Stimulated activated CD4-positive, alpha-beta T cell treated with anti-CD3 and anti-CD28 coated beads, Interleukin-4, amount 100 ng/mL, for 1 hour (primary cell): Measurements from ENCODE around the gene TKT.

ENCODE experiments used
- DNase-seq: peaks from one replicate; pipeline ENCODE4 v3.0.0-alpha.2; 2020

TKT gene

DNA sequence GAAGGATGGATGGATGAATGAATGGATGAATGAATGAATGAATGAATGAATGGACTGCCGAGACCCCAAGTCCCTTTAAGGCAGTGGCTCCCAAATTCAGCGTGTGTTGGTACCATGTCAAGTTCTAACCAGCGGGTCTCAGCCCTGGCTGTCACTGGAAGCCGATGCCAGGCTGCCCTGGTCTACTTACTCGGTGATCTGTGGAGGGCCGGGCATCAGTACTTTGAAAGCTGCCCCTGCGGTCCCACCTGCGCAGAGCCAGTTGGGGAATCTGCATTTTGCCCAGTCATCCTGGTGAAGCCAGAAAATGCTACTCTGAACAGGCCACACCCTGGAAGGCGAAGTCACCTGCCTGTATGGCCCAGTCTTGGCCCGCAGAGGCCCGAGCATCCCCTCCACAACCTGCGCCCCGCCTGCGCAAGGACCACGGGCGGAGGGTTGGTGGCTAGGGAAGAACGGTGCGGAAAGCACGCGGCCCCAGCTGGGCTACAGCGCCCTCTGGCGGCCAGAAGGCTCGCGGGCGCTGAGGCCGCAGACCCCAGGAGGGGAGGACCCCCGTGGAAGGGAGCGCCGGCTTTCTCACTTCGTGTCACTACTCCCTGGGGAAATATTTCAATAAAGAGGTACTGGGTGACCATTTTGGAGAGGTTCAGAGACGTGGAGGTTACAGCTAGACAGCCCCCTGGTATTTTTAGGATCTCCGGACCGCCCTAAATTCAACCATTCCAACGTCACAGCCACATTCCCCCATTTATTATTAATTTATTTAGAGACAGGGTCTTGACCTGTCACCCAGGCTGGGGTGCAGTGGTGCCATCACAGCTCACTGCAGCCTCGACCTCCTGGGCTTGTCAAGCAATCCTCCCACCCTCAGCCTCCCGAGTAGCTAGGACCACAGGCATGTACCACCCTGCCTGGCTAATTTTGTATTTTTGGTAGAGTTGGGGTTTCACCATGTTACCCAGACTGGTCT, 59.9 kb downstream of the TKT start:
- peak; percentile 65 for DNase-seq

DNA sequence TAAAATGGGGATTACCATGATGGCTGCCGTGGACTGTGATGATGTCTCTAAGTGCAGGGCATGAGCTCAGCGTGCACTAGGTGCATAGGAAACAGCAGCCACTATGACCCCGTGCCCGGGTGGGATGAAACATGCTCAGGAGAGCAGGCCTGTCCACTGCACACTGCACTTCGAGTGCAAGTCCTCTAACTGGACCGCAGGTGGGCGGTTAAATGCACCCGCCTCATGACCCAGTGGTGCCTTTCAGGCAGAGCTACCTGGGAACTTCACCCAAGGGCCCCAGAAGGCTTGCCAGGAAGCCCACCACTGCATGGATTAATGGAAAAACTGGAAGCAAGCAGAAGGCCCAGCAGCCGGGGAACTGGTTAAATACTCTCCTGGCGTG, 60.8 kb downstream of the TKT start:
- DNase-seq = no peak

- no peak for DNase-seq
These were observed 61.4 kb downstream of the TKT start for GRCh38 chr3:53194210-53195065.

GRCh38 chr3:53193466-53194209, 62.2 kb downstream of the TKT start:
- DNase-seq = no peak

- no peak for DNase-seq
These were observed 63.2 kb downstream of the TKT start for GRCh38 chr3:53192608-53193007.

GRCh38 chr3:53191836-53192480, 63.9 kb downstream of the TKT start:
- DNase-seq = no peak

DNA sequence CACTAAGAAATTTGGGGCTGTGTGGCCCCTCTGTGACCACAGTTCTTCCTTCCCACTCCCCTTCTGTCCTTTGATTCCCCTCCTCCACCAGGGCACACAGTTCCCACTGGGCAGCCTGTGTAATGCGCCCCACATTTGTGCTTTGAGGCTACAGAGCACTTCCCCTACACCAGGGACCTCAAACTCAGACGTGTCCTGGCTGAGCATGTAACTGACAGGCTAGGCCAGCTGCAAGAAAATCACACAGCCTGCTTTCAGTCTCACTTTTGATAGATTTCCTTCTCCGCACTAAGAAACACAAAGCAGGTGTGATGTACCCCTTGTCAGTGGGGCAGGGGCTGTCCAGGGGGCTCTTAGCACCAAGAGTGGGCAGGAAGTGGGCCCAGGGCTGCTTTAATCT, 65.2 kb downstream of the TKT start:
- DNase-seq = no peak

DNA sequence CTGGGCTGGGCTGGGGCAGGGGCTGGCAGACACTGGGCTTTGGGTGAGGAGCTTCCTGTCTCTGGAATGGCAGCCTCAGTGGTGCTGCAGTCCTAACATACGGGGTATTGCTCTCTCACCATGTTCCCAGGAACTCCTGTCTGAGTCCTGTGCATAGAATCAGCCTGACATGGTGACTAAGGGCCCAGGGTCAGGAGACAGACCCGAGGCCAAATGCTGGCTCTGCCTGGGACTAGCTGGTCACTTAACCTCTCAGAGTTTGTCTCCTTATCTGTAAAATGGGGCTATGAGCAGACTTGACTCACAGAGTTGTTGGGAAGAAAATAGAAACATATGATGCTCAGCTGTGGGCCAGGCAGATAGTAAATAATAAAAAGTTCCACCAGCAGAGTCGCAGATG, 66.5 kb downstream of the TKT start:
- DNase-seq = no peak

GRCh38 chr3:53188720-53189119, 67.1 kb downstream of the TKT start:
- no peak for DNase-seq

DNA sequence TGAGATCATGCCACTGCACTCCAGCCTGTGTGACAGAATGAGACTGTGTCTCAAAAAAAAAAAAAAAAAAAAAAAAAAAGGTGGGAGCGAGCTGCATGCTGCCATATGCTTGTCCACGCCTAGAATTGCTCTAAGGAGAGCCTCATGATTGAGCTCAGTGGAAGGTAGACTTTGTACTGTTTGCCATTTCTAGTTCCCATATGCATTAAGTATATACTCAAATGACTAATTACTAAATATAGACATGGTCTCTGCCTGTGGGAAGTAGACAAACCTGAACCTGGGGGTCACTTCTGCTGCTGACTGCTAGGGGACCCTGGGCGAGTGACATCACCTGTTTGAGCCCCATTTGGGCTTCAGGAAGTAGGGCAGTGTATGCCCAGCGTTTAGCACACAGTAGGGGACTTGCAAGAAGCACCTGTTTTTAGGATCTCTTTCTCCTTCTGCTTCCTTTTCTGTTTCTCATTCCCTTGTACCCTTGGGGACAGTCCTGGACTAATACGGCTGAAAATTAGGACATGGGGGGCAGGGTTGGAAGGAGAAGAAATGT, 67.6 kb downstream of the TKT start:
- DNase-seq = no peak

DNA sequence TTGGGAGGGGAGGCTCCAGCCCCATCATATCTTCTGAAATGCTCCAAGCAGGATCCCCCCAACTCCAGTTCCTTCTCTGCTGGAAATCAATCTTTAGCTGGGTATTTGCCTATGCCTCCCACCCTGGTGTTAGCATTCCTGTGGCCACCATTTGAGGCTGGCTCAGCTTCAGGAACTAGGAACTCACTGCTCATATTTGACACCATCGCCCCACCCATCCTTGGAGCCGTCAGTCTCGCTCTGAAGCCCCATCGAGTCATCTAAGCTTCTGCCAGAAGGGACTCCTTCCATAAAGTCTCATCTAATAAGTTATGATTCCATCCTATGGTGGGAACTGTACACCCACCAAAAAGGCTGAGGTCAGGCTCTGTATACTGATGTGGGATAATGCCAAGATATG, 68.4 kb downstream of the TKT start:
- DNase-seq = no peak

- DNase-seq = no peak
These were observed 69.1 kb downstream of the TKT start for GRCh38 chr3:53186726-53187125.

- DNase-seq = no peak
These were observed 69.9 kb downstream of the TKT start for GRCh38 chr3:53185761-53186465.

- DNase-seq = no peak
These were observed 71.1 kb downstream of the TKT start for GRCh38 chr3:53184701-53185100.

DNA sequence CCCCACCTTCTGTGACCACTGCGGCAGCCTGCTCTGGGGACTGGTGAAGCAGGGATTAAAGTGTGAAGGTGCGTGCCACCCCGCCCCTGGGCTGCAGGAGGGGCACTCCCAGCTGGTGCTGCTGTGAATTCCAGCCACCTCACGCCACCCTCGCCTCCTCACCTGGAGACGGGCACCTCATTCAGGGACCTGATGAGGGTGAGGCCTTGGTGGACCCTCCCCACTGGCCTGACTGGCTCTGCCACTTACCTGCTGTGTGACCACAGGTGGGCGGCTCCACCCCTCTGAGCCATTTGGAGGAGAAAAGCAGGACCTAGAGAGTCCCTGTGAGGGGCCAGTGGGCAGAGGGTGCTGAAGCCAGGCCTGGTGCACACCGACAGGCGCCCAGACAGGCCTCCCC, 72.3 kb downstream of the TKT start:
- no peak for DNase-seq

DNA sequence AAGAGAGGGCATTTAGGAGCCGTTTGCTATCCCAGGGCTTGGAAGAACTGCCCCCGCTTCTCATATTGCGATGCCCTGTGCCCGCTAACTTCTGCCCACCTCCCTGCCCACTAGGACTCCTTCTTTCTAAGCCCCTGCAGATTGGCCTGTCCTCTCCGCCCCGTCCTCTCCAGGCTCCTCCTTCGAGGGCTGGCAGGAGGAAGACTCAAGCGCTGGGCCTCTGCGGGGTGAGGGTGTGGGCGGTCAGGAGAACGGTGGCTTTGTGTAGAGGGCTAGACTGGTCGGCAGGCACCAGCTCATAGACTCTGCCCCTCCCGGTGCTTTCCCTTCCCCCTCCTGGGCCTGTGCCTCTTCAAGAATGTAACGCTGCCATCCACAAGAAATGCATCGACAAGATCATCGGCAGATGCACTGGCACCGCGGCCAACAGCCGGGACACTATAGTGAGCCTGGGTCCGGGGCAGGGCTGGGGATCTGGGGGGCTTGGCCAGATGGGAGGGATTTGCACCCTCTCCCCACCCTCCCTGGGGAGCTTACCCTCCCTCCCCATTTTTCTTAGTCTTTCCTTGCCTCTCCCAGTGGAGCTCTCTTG, 73.0 kb downstream of the TKT start:
- DNase-seq = no peak

GRCh38 chr3:53181528-53181927, 74.3 kb downstream of the TKT start:
- no peak for DNase-seq

GRCh38 chr3:53181024-53181371, 74.8 kb downstream of the TKT start:
- DNase-seq = no peak

DNA sequence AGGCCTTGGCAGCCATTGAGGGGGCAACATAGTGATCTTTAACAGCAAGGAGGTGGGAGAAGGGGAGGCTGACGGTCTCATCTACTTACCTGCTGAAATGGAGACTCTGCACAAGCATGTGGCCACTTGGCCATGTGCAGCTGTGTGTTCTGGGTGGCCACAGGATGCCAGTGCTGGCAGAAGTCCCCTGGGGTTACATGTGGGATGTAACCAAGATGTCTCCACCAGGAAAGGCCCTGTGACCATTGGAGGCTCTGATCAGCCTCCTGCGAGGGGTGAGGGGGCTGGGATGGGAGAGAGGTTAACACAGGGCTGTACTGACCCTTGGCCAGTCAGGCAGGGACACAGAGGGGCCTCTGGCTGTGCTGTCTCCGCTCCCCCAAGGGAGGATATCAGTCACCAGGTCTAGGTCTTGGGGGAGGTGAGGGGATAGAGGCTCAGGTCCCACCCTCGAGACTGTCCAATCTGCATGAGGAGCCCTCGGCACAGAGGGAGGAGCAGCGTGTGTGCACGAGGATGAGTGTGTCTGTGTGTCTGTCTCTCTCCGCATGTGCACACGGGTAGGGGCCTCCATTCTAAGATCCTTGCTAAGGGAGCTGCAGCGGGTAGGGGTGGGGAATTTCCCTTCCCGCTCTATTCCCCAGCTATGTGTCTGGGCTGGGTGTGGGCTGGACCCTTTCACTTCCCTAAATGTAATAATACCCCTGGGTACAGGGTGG, 75.4 kb downstream of the TKT start:
- no peak for DNase-seq

DNA sequence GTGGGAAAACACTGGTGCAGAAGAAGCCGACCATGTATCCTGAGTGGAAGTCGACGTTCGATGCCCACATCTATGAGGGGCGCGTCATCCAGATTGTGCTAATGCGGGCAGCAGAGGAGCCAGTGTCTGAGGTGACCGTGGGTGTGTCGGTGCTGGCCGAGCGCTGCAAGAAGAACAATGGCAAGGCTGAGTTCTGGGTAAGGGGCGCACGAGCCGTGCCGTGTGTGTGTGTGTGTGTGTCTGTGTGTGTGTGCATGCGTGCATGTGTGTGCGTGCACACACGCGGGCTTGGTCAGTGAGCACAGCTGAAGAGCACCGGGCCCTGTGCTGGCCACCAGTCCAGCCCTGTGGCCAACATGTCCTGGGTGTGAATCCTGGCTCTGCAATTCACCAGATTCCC, 76.2 kb downstream of the TKT start:
- DNase-seq = no peak

DNA sequence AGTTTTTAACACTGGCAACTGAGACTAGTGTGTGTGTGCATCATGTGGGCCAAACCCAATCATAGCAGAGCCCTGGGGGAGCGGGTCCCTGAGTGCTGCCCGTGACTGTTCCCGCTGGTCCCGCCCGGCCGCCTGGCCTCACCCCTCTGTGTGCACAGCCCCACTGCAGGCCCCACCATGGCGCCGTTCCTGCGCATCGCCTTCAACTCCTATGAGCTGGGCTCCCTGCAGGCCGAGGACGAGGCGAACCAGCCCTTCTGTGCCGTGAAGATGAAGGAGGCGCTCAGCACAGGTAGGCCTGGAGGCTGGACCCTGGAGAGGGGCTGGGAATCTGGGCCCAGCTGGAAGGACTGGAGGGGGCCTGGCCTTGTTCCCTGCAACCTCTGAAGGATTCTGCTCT, 77.6 kb downstream of the TKT start:
- no peak for DNase-seq
